Osteoblast (primary cell): ENCODE measurements around the gene NLRP5. TPM values are rescaled to one million over a fixed set of nuclear protein-coding genes. Genes with fewer than 3 reads are reported as not detected.
A peak's percentile ranks its signal among the peaks of the same experiment; 100 is the strongest.

Experiments used
- DNase-seq: peaks from one replicate; pipeline ENCODE4 v3.0.0; 2011; ENCODE audit warnings: low spot score, mixed read lengths; ENCODE audit not compliant: insufficient read length; ENCODE audit errors: missing footprints
- H2AFZ ChIP-seq: 2 replicates; pipeline ENCODE4 v1.6.0; 2011; ENCODE audit warnings: mild to moderate bottlenecking, low read length
- H3K27ac ChIP-seq: 2 replicates; pipeline ENCODE4 v1.5.1; 2011; ENCODE audit warnings: mild to moderate bottlenecking, low read depth, low read length, moderate library complexity
- H3K27me3 ChIP-seq: 2 replicates; pipeline ENCODE4 v1.6.0; 2012; ENCODE audit warnings: mild to moderate bottlenecking, control low read depth, inconsistent platforms, low read length, moderate library complexity; ENCODE audit not compliant: insufficient read depth
- H3K36me3 ChIP-seq: 2 replicates; pipeline ENCODE4 v1.5.1; 2011; ENCODE audit warnings: mild to moderate bottlenecking, low read length, control low read depth, moderate library complexity; ENCODE audit not compliant: insufficient read depth
- H3K4me1 ChIP-seq: 2 replicates; pipeline ENCODE4 v1.5.1; 2011; ENCODE audit warnings: mild to moderate bottlenecking, low read length, control low read depth, moderate library complexity; ENCODE audit not compliant: insufficient read depth
- H3K4me2 ChIP-seq: 2 replicates; pipeline ENCODE4 v1.6.0; 2011; ENCODE audit warnings: mild to moderate bottlenecking, low read length; ENCODE audit not compliant: insufficient read depth
- H3K4me3 ChIP-seq: fragments of 200-600 bp; sonication (generic); 3 replicates; pipeline ENCODE4 v1.5.1; 2012; ENCODE audit warnings: mild to moderate bottlenecking, low read length, inconsistent platforms; ENCODE audit not compliant: insufficient read depth
- H3K79me2 ChIP-seq: 2 replicates; pipeline ENCODE4 v1.6.0; 2012; ENCODE audit warnings: mild to moderate bottlenecking, low read length, control low read depth, inconsistent platforms; ENCODE audit not compliant: insufficient read depth
- H3K9me3 ChIP-seq: 2 replicates; pipeline ENCODE4 v1.5.1; 2011; ENCODE audit warnings: low read depth, low read length, control low read depth
- H4K20me1 ChIP-seq: 2 replicates; pipeline ENCODE4 v1.6.0; 2012; ENCODE audit warnings: mild to moderate bottlenecking, low read length, control low read depth; ENCODE audit not compliant: insufficient read depth
- CTCF ChIP-seq: IDR thresholded peaks from 2 replicates; pipeline ENCODE4 v1.5.1; 2011; ENCODE audit warnings: mild to moderate bottlenecking, low read depth, low read length, moderate library complexity; ENCODE audit errors: extremely low read depth
- total RNA-seq: library from RNA; depleted of rRNA; stranded (reverse); fragments of >200 nt; gene quantifications from 2 replicates; pipeline ENCODE4 v1.2.3, GENCODE V29; 2012

Gene NLRP5
- total RNA-seq, 1 donor: not detected

- no peak for TF ChIP-seq CTCF
- no peak overlapping the region for H3K4me3 ChIP-seq
- H2AFZ ChIP-seq: no peak overlapping the region
- no peak overlapping the region for H3K4me2 ChIP-seq
- no peaks in the 10 kb centered on the region for H4K20me1 ChIP-seq
- DNase-seq: no peak
- no peaks in the 10 kb centered on the region for H3K79me2 ChIP-seq
- H3K27ac ChIP-seq: no peak overlapping the region
- H3K36me3 ChIP-seq: no peaks in the 10 kb centered on the region
- no peaks in the 10 kb centered on the region for H3K9me3 ChIP-seq
- no peaks in the 10 kb centered on the region for H3K4me1 ChIP-seq
- no peaks in the 10 kb centered on the region for H3K27me3 ChIP-seq
Measured at GRCh38 chr19:56026769-56027168, 40.2 kb downstream of the NLRP5 start.

- no peaks in the 10 kb centered on the region for H4K20me1 ChIP-seq
- no peaks in the 10 kb centered on the region for H3K36me3 ChIP-seq
- no peak for DNase-seq
- H3K4me1 ChIP-seq: no peaks in the 10 kb centered on the region
- no peak overlapping the region for H3K27ac ChIP-seq
- TF ChIP-seq CTCF: no peak
- no peaks in the 10 kb centered on the region for H3K9me3 ChIP-seq
- H3K27me3 ChIP-seq: no peaks in the 10 kb centered on the region
- no peaks in the 10 kb centered on the region for H3K79me2 ChIP-seq
- no peak overlapping the region for H2AFZ ChIP-seq
- H3K4me3 ChIP-seq: no peak overlapping the region
- H3K4me2 ChIP-seq: no peak overlapping the region
Measured at GRCh38 chr19:56053596-56053995, 67.0 kb downstream of the NLRP5 start.

- Histone ChIP-seq H4K20me1 (no peaks in the 10 kb centered on the region), H3K4me3 (peak overlapping the region; percentile 48), H3K79me2 (no peaks in the 10 kb centered on the region), H3K27me3 (no peaks in the 10 kb centered on the region), H3K9me3 (no peaks in the 10 kb centered on the region), H2AFZ (peak overlapping the region; percentile 77), H3K4me2 (peak overlapping the region; percentile 75), H3K27ac (no peak overlapping the region), H3K4me1 (peaks cover 3% of the 10 kb centered on the region), H3K36me3 (no peaks in the 10 kb centered on the region)
- peak; percentile 82 for TF ChIP-seq CTCF
- DNase-seq: peak; percentile 95
Measured at GRCh38 chr19:56066152-56067023, 79.8 kb downstream of the NLRP5 start.

GRCh38 chr19:56069642-56070041 lies 83.1 kb downstream of the NLRP5 start:
- no peaks in the 10 kb centered on the region for H3K9me3 ChIP-seq
- no peak for DNase-seq
- TF ChIP-seq CTCF: no peak

More at GRCh38 chr19:56069642-56070041, 83.1 kb downstream of the NLRP5 start:
- no peaks in the 10 kb centered on the region for H3K36me3 ChIP-seq
- H2AFZ ChIP-seq: no peak overlapping the region
- no peak overlapping the region for H3K27ac ChIP-seq
- no peak overlapping the region for H3K4me2 ChIP-seq
- peaks cover 3% of the 10 kb centered on the region for H3K4me1 ChIP-seq
- no peak overlapping the region for H3K4me3 ChIP-seq
- no peaks in the 10 kb centered on the region for H4K20me1 ChIP-seq
- H3K27me3 ChIP-seq: no peaks in the 10 kb centered on the region
- no peaks in the 10 kb centered on the region for H3K79me2 ChIP-seq
